ENCODE results near the gene TTC23.

The TTC23 gene, protein sequence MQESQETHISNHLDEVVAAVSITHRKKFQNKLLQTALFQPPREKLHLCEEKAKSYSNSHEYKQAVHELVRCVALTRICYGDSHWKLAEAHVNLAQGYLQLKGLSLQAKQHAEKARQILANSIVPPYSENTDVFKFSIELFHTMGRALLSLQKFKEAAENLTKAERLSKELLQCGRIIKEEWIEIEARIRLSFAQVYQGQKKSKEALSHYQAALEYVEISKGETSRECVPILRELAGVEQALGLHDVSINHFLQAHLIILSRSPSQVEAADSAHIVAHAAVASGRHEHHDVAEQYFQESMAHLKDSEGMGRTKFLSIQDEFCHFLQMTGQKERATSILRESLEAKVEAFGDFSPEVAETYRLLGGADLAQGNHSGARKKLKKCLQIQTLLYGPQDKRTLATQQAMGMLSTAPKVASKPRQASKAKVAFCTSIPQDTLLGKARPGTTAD

DNA sequence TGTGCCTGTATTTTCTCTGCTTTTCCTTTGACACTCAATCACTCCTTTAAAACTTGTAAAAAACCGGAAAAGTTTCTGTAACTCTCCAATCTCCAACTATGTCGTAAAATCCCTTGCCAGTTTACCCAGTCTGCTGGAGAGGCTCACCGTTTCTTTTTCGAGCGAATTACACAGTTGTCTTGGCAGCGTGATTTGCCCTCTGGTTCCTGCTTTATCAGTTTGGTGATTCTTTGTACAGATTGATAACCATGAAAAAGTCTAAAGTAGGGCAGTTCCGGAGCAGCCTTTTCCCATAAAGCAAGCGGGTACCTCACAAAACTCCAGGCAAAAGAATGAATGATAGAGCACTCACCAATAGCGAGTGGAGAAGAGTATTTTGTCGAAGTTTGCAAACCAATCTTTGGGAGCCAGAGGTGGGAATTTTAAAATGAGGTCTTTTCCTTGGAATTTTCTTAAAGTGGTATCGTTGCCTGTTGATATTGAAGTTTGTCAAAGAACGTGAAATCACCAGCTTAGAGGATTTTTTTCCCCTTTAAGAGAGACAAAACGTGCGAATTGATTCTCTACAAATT is at the start of gene TTC23:
Gene TTC23 (minus strand): TSS at position 312 of the 572 bp plus-strand sequence. CDS start 20,869 bp downstream, outside the sequence.
- ChIA-PET CTCF (no interaction called here), POLR2A (ENCODE audit: low non-redundant PET) (no interaction called here)
- no peak within 1 kb of the TSS for H3K27ac ChIP-seq
- TF ChIP-seq, protein P1, sequence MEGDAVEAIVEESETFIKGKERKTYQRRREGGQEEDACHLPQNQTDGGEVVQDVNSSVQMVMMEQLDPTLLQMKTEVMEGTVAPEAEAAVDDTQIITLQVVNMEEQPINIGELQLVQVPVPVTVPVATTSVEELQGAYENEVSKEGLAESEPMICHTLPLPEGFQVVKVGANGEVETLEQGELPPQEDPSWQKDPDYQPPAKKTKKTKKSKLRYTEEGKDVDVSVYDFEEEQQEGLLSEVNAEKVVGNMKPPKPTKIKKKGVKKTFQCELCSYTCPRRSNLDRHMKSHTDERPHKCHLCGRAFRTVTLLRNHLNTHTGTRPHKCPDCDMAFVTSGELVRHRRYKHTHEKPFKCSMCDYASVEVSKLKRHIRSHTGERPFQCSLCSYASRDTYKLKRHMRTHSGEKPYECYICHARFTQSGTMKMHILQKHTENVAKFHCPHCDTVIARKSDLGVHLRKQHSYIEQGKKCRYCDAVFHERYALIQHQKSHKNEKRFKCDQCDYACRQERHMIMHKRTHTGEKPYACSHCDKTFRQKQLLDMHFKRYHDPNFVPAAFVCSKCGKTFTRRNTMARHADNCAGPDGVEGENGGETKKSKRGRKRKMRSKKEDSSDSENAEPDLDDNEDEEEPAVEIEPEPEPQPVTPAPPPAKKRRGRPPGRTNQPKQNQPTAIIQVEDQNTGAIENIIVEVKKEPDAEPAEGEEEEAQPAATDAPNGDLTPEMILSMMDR (conservative IDR thresholded peaks at IDR 0.05; ENCODE audit: low read depth), result no peak
- DNase-seq (ENCODE audit: low spot score), result peak; percentile 84

DNA sequence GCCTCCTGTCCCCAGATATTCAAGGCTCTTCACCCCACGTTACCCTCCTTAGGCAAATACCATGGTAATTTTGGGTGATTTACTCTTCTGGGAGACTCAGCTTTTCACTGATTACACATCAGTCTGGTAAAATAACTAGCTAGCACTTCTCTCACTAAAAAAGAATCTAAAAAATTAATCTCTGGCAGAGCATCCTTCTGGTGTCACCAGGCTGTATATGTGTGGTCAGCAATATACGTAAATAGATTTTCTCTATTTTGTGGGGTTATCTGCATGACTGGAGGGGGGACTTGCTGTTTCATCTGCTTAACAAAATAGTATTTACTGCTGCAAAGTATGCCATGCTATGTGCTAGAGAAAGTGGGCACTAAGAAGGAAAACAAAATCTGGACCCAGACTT is 47.0 kb upstream of the TTC23 start:
- CTCF ChIA-PET, result interaction anchor here (0.7 to 1.0 kb wide), 2 partner anchors 40 to 407 kb away, joined by 3 to 4 read pairs; no protein-coding TSS in a partner anchor
- no peak for DNase-seq (ENCODE audit: low spot score)
- POLR2A ChIA-PET (ENCODE audit: low non-redundant PET), result interaction anchor here (0.7 kb wide), 2 partner anchors 33 to 39 kb away, joined by 5 to 7 read pairs; no protein-coding TSS in a partner anchor
- no peak overlapping the region for H3K27ac ChIP-seq
- TF ChIP-seq, protein P1 (conservative IDR thresholded peaks at IDR 0.05; ENCODE audit: low read depth), result no peak

GRCh38 chr15:99295840-99296239 is 46.5 kb upstream of the TTC23 start:
- ChIA-PET POLR2A (ENCODE audit: low non-redundant PET) (no interaction called here), CTCF (interaction anchor here (1.0 kb wide), 1 partner anchor 408 kb away, joined by 3 read pairs; no protein-coding TSS in a partner anchor)
- no peak for DNase-seq (ENCODE audit: low spot score)
- TF ChIP-seq, protein P1 (conservative IDR thresholded peaks at IDR 0.05; ENCODE audit: low read depth), result no peak
- no peak overlapping the region for H3K27ac ChIP-seq

DNA sequence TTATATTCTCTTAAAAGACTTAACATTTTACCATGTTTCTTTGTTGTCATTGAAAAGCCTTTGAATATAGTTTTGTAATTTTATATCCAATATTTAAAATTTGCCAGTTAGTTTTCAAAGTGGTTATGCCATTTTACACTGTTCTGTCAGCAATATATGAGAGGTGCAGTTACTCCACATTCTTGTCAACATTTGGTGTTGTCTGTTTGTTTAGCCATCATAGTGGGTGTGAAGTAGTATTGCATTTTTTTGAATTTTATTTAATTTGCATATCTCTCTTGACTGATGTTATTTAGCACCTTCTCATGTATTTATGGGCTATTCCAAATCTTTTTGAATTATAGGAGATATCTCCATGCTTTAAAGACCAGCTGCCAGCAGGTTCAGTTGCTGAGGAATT is 42.3 kb upstream of the TTC23 start:
- ChIA-PET CTCF (no interaction called here), POLR2A (ENCODE audit: low non-redundant PET) (interaction anchor here (0.6 kb wide), 1 partner anchor 65 kb away, joined by 4 read pairs; no protein-coding TSS in a partner anchor)
- no peak overlapping the region for H3K27ac ChIP-seq
- TF ChIP-seq, protein P1 (conservative IDR thresholded peaks at IDR 0.05; ENCODE audit: low read depth), result no peak
- DNase-seq (ENCODE audit: low spot score), result no peak

DNA sequence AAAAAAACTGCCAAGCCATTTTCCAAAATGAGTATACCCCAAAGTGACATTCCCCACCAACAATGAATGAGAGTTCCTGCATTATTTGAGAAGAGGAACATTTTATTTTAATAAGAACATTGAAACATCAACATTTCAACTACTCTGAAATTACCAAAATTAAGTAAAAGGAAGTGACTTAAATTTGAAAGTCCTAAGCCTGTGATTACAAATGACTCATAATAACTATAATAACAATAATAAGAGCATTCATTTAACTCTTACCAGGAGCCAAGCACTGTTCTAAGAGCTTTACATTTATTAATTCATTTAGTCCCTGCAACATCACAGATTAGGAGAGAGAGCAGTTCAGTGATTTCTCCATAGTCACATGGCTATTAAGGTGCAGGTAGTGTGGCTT is 34.3 kb upstream of the TTC23 start:
- DNase-seq (ENCODE audit: low spot score), result no peak

GRCh38 chr15:99282586-99282985 is 33.2 kb upstream of the TTC23 start:
- ChIA-PET CTCF (interaction anchor here (1.4 to 1.6 kb wide), 2 partner anchors 10 to 422 kb away, joined by 7 to 13 read pairs; no protein-coding TSS in a partner anchor), POLR2A (ENCODE audit: low non-redundant PET) (interaction anchor here (0.6 kb wide), 1 partner anchor 296 kb away, joined by 4 read pairs; no protein-coding TSS in a partner anchor)
- no peak for DNase-seq (ENCODE audit: low spot score)
- TF ChIP-seq, protein P1 (conservative IDR thresholded peaks at IDR 0.05; ENCODE audit: low read depth), result no peak
- H3K27ac ChIP-seq, result no peak overlapping the region

More for the DNA sequence above, 34.3 kb upstream of the TTC23 start:
- CTCF ChIA-PET, result interaction anchor here (0.5 to 0.6 kb wide), 2 partner anchors 131 to 202 kb away, joined by 3 to 4 read pairs; no protein-coding TSS in a partner anchor
- POLR2A ChIA-PET (ENCODE audit: low non-redundant PET), result no interaction called here
- no peak overlapping the region for H3K27ac ChIP-seq
- TF ChIP-seq, protein P1 (conservative IDR thresholded peaks at IDR 0.05; ENCODE audit: low read depth), result no peak

All from RWPE1 (cell line).